Activated naive CD8-positive, alpha-beta T cell treated with anti-CD3 and anti-CD28 coated beads, Interleukin-2, amount 10 ng/mL, durations not matched to agents 7 days and 5 days (primary cell): ENCODE data around the gene AADAT. TPM values are rescaled to one million over a fixed set of nuclear protein-coding genes. Genes with fewer than 3 reads are reported as not detected.
"Not testable (repeated sequence)": the region's sequence is repeated elsewhere in the genome, so short reads cannot be mapped to it uniquely, and the experiment has no call there.

Experiments used
- ATAC-seq: fragments of 150-1000 bp; cut with Tn5 transposase; one replicate; pipeline ENCODE4 v1.10.0; 2021; ENCODE audit warnings: low read depth, moderate library complexity
- POLR2A ChIA-PET: fragments of 350-600 bp; sonication (Branson Sonifier 250); formaldehyde crosslinking; loops from one replicate; lab custom pipeline; 2021; ENCODE audit warnings: antibody characterized with exemption; lab: Charles Lee
- DNase-seq: peaks from one replicate; pipeline ENCODE4 v3.0.0; 2021
- H3K27ac Mint-ChIP-seq: one replicate; pipeline ENCODE4 v1.8.0; 2022; ENCODE audit warnings: mild to moderate bottlenecking, mixed read lengths
- H3K27me3 Mint-ChIP-seq: one replicate; pipeline ENCODE4 v1.8.0; 2022; ENCODE audit warnings: mild to moderate bottlenecking, moderate library complexity, mixed read lengths
- H3K36me3 Mint-ChIP-seq: one replicate; pipeline ENCODE4 v1.8.0; 2021; ENCODE audit warnings: mild to moderate bottlenecking, mixed read lengths
- H3K4me1 Mint-ChIP-seq: one replicate; pipeline ENCODE4 v1.8.0; 2021; ENCODE audit warnings: mixed read lengths
- H3K4me3 Mint-ChIP-seq: one replicate; pipeline ENCODE4 v1.8.0; 2022; ENCODE audit warnings: mild to moderate bottlenecking, moderate library complexity, mixed read lengths
- H3K9me3 Mint-ChIP-seq: one replicate; pipeline ENCODE4 v1.8.0; 2021; ENCODE audit warnings: mixed read lengths
- total RNA-seq, 2 experiments: library from RNA; stranded (reverse); gene quantifications; one replicate each; pipeline ENCODE4 v1.2.3, GENCODE V29; 2021

Gene AADAT
- not detected for total RNA-seq

GRCh38 chr4:170089668-170090351, at the start of gene AADAT:
TSS of gene AADAT (minus strand) at chr4:170089956. CDS start at chr4:170089690, 266 bp downstream.
- H3K4me3 Mint-ChIP-seq: peak within 1 kb of the TSS; percentile 64
- no peaks in the 10 kb centered on the region for H3K9me3 Mint-ChIP-seq
- no peaks in the 10 kb centered on the region for H3K36me3 Mint-ChIP-seq
- DNase-seq (peak; percentile 55), ATAC-seq (peak; percentile 82)
- POLR2A ChIA-PET: no interaction called here
- peaks cover 32% of the 10 kb centered on the region for H3K27me3 Mint-ChIP-seq
- H3K4me1 Mint-ChIP-seq: peaks cover 8% of the 10 kb centered on the region
- H3K27ac Mint-ChIP-seq: no peak within 1 kb of the TSS

DNA sequence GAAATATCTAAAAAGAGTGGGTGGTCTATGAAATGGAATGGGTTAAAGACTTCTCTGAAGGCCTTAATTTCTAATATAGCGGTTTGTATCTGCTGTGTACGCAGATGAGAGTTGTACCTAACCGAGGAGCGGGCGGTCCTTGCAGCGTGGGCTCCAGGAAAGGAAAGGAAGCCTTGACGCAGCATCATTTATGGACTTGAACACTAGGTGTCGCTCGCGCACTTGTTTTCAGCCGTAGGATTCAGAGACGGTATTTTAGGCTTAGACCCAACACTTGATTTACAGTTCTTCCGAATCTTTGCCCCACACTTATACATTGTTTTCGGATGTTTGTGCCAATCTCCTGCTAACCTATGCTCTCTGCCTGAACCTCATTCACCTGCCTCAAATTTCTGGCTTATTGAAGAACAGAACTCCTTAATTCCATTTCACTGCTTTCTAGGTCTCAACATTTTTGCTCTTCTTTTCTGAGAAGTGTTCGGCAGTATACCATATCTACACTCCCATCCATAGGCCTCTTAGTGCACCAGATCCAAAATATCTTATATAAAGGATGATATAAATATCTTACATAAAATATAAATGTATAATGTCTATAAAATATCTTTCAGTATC, 48.9 kb upstream of the AADAT start:
- H3K27ac Mint-ChIP-seq: no peak overlapping the region
- H3K4me1 Mint-ChIP-seq: peaks cover 2% of the 10 kb centered on the region
- H3K9me3 Mint-ChIP-seq: no peaks in the 10 kb centered on the region
- no peaks in the 10 kb centered on the region for H3K27me3 Mint-ChIP-seq
- peak; percentile 71 for ATAC-seq
- H3K36me3 Mint-ChIP-seq: no peaks in the 10 kb centered on the region
- POLR2A ChIA-PET: no interaction called here
- DNase-seq: peak; percentile 56
- H3K4me3 Mint-ChIP-seq: no peak overlapping the region

GRCh38 chr4:170137927-170138326, 48.2 kb upstream of the AADAT start:
- no peak overlapping the region for H3K27ac Mint-ChIP-seq
- H3K36me3 Mint-ChIP-seq: no peaks in the 10 kb centered on the region

DNA sequence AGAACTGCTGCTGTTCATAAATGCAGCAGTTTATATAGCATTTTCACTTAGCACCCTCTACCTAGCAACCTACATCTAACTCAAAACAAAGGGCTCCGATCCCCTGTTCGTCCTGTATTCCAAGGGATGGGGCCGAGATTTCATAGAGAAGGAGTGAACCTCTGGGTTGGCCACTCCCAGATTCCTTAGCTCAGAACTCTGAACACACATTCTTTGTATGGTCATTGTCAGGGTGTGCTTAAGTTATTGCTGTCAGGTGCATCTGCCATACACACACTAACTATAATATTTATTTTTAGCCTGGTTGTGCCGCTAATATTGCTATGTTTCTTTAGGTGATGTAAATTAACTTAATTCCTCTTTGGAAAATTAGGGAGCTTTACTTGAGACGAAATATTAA, 47.7 kb upstream of the AADAT start:
- ATAC-seq: no peak
- H3K4me1 Mint-ChIP-seq: peaks cover 2% of the 10 kb centered on the region
- no peaks in the 10 kb centered on the region for H3K36me3 Mint-ChIP-seq
- no peak overlapping the region for H3K27ac Mint-ChIP-seq
- POLR2A ChIA-PET: no interaction called here
- H3K9me3 Mint-ChIP-seq: peaks cover 4% of the 10 kb centered on the region
- no peak for DNase-seq
- H3K27me3 Mint-ChIP-seq: no peaks in the 10 kb centered on the region
- H3K4me3 Mint-ChIP-seq: no peak overlapping the region

More at GRCh38 chr4:170137927-170138326, 48.2 kb upstream of the AADAT start:
- no peak for DNase-seq
- POLR2A ChIA-PET: no interaction called here
- H3K27me3 Mint-ChIP-seq: no peaks in the 10 kb centered on the region
- H3K4me1 Mint-ChIP-seq: peaks cover 2% of the 10 kb centered on the region
- H3K9me3 Mint-ChIP-seq: peaks cover 4% of the 10 kb centered on the region
- no peak overlapping the region for H3K4me3 Mint-ChIP-seq
- no peak for ATAC-seq

DNA sequence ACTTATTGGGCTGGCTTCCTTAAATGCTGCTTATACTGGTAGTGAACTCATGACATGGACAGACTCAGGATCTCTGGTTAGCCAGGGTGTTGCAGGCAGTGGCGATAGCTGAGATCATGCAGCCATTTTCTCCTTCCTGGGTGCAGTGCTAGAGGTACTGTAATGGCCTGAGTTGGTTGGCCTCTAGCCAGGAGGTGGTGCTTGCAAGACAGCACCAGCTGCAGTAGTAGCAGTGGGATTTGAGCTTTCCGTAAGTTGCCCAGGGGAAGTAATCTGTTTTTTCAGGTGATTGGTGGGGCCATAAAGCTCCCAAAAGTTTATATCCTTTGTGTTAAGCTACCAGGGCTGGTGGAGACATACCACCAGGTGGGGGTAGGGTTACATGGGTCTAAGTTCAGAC, 45.1 kb upstream of the AADAT start:
- DNase-seq: no peak
- peaks cover 4% of the 10 kb centered on the region for H3K9me3 Mint-ChIP-seq
- no peaks in the 10 kb centered on the region for H3K36me3 Mint-ChIP-seq
- H3K4me1 Mint-ChIP-seq: peaks cover 2% of the 10 kb centered on the region
- H3K27me3 Mint-ChIP-seq: no peaks in the 10 kb centered on the region
- no peak overlapping the region for H3K27ac Mint-ChIP-seq
- H3K4me3 Mint-ChIP-seq: no peak overlapping the region
- POLR2A ChIA-PET: no interaction called here
- no peak for ATAC-seq

- DNase-seq (no peak), ATAC-seq (no peak)
- H3K27ac Mint-ChIP-seq: no peak overlapping the region
- peaks cover 4% of the 10 kb centered on the region for H3K27me3 Mint-ChIP-seq
- POLR2A ChIA-PET: no interaction called here
- H3K4me1 Mint-ChIP-seq: no peaks in the 10 kb centered on the region
- no peaks in the 10 kb centered on the region for H3K36me3 Mint-ChIP-seq
- H3K4me3 Mint-ChIP-seq: no peak overlapping the region
- peaks cover 3% of the 10 kb centered on the region for H3K9me3 Mint-ChIP-seq
Measured at GRCh38 chr4:170128219-170128804, 38.6 kb upstream of the AADAT start.

DNA sequence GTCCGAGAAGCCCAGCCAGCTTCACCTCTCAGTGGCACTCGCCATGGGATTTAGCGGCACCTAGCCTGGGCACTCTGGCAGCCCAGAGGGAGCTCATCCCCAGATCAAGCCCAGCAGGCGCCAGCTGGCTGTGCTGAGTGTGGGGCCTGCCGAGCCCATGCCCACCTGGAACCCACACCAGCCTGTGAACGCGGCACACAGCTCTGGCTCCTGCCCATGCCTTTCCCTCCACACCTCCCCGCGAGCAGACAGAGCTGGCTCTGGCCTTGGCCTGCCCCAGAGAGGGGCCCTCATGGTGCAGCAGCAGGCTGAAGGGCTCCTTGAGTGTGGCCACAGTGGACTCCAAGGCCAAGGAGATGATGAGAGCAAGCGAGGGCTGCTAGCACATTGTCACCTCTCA, 38.0 kb upstream of the AADAT start:
- Mint-ChIP-seq H3K36me3 (no peaks in the 10 kb centered on the region), H3K4me1 (no peaks in the 10 kb centered on the region), H3K27ac (no peak overlapping the region), H3K9me3 (no peaks in the 10 kb centered on the region), H3K4me3 (no peak overlapping the region), H3K27me3 (peaks cover 4% of the 10 kb centered on the region)
- POLR2A ChIA-PET: no interaction called here
- DNase-seq (no peak), ATAC-seq (no peak)

DNA sequence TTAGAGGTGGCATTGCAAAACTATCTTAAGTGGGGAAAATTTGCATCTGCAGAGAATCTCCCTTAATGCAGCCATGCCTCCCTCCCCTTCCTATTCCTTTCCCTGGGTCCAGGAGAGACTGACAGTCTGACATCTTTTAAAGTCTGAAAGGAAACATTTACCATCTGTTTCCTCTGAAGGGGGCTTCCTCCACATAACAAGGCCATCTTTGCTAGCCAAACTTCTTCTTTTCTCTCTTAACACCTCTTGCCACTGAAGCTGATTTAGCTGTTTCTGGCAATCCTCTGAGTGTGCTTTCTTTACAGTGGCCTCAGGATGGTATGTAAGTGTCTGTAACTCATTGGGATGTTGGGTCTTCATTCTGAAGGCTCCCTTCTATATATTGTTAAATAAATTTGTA, 34.6 kb upstream of the AADAT start:
- POLR2A ChIA-PET: no interaction called here
- ATAC-seq (no peak), DNase-seq (no peak)
- H3K4me1 Mint-ChIP-seq: no peaks in the 10 kb centered on the region
- no peaks in the 10 kb centered on the region for H3K9me3 Mint-ChIP-seq
- H3K36me3 Mint-ChIP-seq: no peaks in the 10 kb centered on the region
- H3K27ac Mint-ChIP-seq: no peak overlapping the region
- no peak overlapping the region for H3K4me3 Mint-ChIP-seq
- peaks cover 4% of the 10 kb centered on the region for H3K27me3 Mint-ChIP-seq

DNA sequence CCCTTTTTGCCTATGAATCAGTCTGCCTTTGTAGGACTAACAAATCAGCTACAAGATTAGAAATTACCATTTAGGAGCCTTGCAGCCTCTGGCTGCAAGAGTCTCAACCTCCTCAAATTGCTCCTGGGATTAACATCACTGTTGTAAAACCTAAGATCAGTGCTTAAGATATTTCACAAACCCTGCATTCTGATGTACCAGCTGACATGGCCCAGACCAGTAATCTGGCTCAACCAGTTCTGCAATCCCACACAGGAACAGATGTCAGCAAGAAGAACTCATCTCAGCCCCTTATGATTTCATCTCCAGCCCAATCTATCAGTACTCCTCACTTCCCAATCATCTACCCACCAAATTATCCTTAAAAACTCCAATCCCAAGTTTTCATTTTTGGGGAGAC, 32.5 kb upstream of the AADAT start:
- POLR2A ChIA-PET: no interaction called here
- ATAC-seq (no peak), DNase-seq (no peak)
- no peaks in the 10 kb centered on the region for H3K9me3 Mint-ChIP-seq
- no peaks in the 10 kb centered on the region for H3K4me1 Mint-ChIP-seq
- H3K27ac Mint-ChIP-seq: no peak overlapping the region
- peaks cover 4% of the 10 kb centered on the region for H3K27me3 Mint-ChIP-seq
- no peaks in the 10 kb centered on the region for H3K36me3 Mint-ChIP-seq
- no peak overlapping the region for H3K4me3 Mint-ChIP-seq

DNA sequence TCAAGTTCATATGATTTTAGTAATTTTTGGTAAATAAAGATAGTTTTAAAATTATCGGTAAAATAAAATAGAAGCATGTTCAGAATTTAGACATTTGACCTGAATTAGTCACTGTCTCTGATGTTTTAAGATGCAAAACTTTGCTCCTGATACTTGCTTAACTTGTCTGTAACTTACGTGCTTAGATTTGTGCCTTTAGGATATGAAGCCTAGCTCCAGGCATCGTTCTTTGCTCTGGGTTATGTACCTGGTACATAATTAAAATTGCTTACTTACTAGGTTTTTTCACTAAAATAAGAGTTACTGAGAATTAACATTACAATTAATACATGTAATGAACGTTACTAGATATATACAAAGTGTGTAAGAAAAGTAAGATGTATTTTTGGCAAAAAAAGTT, 24.9 kb upstream of the AADAT start:
- Mint-ChIP-seq H3K27ac (no peak overlapping the region), H3K36me3 (no peaks in the 10 kb centered on the region), H3K4me1 (no peaks in the 10 kb centered on the region), H3K4me3 (no peak overlapping the region), H3K27me3 (peaks cover 2% of the 10 kb centered on the region), H3K9me3 (no peaks in the 10 kb centered on the region)
- DNase-seq (no peak), ATAC-seq (no peak)
- POLR2A ChIA-PET: no interaction called here

DNA sequence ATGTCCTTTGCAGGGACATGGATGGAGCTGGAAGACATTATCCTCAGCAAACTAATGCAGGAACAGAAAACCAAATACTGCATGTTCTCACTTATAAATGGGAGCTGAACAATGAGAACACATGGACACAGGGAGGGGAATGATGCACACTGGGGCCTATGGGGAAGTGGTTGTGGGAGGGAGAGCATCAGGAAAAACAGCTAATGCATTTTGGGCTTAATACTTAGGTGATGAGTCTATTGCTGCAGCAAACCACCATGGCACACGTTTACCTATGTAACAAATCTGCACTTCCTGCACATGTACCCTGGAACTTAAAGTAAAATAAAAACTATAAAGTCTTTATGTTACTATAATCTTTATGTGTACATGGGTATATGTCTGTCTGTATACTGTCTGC, 24.4 kb upstream of the AADAT start:
- H3K4me3 Mint-ChIP-seq, H3K9me3 Mint-ChIP-seq, POLR2A ChIA-PET, H3K27me3 Mint-ChIP-seq, DNase-seq, H3K36me3 Mint-ChIP-seq, ATAC-seq, H3K4me1 Mint-ChIP-seq, H3K27ac Mint-ChIP-seq: not testable (repeated sequence)

DNA sequence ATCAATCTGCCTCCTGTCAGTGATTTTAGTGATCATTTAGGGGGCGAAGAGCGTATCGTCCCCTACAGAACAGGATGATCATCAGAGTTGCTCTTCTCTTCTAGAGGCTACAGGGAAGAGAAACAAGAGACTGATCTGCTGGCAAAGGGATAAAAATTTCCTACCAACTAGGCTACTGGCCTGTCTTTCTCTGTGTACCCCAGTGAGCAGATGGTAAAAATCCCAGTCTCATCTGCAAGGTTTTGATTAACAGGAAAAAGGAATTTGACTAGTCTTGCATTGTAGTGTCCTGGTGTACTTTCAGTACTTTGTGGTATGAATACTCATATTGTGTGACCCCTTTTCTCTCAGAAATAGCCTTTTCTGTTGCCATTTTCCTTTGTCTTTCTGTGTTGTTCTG, 21.8 kb upstream of the AADAT start:
- H3K27ac Mint-ChIP-seq: no peak overlapping the region
- ATAC-seq: no peak
- H3K4me3 Mint-ChIP-seq: no peak overlapping the region
- H3K36me3 Mint-ChIP-seq: no peaks in the 10 kb centered on the region
- peaks cover 2% of the 10 kb centered on the region for H3K27me3 Mint-ChIP-seq
- no peaks in the 10 kb centered on the region for H3K9me3 Mint-ChIP-seq
- DNase-seq: no peak
- POLR2A ChIA-PET: no interaction called here
- H3K4me1 Mint-ChIP-seq: no peaks in the 10 kb centered on the region

DNA sequence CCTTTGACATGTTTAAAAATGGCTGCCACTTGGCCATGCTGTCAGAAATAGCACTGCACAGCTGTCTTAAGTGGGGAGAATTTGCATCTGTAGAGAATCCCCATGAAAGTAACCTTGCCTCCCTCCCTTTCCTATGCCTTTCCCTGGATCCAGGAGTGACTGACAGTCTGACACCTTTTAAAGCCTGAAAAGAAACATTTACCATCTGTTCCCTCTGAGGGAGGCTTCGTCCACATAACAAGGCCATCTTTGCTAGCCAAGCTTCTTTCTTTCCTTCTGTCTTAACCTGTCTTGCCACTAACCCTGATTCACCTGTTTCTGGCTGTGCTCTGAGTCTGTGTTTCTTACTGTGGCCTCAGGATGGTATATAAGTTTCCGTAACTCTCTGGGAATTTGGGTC, 21.3 kb upstream of the AADAT start:
- H3K4me1 Mint-ChIP-seq: no peaks in the 10 kb centered on the region
- ATAC-seq (no peak), DNase-seq (no peak)
- H3K9me3 Mint-ChIP-seq: no peaks in the 10 kb centered on the region
- no peaks in the 10 kb centered on the region for H3K36me3 Mint-ChIP-seq
- H3K27me3 Mint-ChIP-seq: no peaks in the 10 kb centered on the region
- no peak overlapping the region for H3K27ac Mint-ChIP-seq
- no peak overlapping the region for H3K4me3 Mint-ChIP-seq
- POLR2A ChIA-PET: no interaction called here

GRCh38 chr4:170110285-170110672, 20.5 kb upstream of the AADAT start:
- Mint-ChIP-seq H3K27me3 (no peaks in the 10 kb centered on the region), H3K9me3 (no peaks in the 10 kb centered on the region), H3K36me3 (no peaks in the 10 kb centered on the region), H3K27ac (no peak overlapping the region), H3K4me3 (no peak overlapping the region), H3K4me1 (no peaks in the 10 kb centered on the region)
- DNase-seq (no peak), ATAC-seq (no peak)
- POLR2A ChIA-PET: no interaction called here
